GM18508 (cell line): ENCODE measurements around the gene IRAG1.

Experiments
- ATAC-seq: cut with Tn5 transposase; IDR thresholded peaks from one replicate; pipeline ENCODE4 v1.9.1; 2021; ENCODE audit warnings: moderate number of reproducible peaks; ENCODE audit not compliant: insufficient read depth, unreplicated experiment

The IRAG1 gene

GRCh38 chr11:10650166-10650565 lies 43.4 kb downstream of the IRAG1 start:
- no peak for ATAC-seq

DNA sequence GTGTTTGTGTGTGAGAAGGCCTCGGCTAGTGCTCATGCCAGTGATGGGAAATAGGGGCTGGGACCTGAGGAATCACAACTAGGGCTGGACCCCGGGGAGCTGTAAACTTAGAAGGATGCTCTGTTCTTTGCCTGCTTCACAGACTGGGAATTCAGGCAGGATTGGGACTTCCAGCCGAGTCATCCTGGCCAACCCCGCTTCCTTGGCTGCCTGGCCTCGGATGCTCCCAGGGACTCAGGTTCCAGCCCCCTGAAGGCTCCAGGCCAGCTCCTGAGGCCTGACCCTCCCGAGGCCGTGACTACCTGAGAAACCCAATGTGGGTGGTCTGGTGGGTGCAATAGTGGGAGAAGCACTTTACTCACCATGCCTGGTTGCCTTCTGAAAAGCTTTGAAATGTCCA lies 44.7 kb downstream of the IRAG1 start:
- ATAC-seq, result no peak

DNA sequence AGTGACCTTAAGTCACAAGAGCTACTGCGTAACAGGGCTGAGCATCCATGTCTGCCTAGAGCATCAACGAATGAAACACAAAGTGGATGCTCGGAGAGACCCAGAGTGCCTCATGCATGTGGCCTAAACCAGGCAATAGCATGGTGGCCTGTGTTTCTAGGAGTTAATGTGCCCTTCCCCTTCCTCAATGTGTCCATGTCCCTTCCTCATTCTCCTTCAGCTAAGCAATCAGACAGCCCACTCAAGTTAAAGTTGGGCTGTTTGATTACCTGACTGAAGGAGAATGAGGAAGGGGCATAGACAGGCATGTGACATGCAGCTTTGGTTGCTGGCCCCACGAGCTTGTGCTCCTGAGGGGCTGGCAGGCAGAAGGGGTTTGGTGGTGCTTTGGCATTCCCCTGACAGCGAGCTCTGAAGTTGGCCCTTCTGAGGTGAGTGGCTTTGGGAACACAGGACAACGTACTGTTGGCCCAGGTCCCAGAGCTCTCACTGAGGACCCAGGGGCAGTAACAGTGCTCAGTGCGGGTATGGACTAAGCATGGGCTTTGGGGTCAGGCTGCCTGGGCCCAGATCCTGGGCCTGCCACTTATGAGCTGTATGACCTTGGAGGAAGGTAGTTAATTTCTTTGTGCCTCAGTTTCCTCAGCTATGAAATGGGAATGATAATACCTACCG lies 46.7 kb downstream of the IRAG1 start:
- ATAC-seq, result no peak

- no peak for ATAC-seq
Measured at GRCh38 chr11:10646005-10646404, 47.5 kb downstream of the IRAG1 start.

DNA sequence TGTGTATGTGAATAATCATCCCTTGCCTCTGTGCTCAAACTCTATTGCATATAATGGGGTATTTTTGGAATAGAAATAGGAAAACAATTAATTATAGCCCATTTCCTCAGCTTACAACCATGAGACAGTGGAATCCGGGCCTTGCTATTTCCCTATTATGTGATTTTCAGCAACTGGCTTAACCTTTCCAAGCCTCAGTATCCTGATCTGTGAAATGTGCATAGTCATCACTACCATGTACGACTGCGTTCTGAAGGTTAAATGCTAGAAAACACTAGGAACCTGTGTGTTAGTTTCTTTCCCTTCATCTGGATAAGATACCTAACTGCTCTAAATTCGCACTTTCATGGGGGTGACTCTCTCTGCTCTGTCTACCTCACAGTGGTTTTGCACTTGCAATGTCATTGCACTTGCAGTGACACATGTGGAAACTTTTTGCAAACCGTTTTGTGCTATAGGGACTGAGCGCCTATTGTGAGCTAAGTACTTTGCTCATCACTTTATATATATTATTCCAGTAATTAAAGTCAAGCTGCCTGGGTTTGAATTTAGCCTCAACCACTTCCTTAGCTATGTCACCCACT lies 48.3 kb downstream of the IRAG1 start:
- ATAC-seq, result no peak
